DMS53 treated with DMSO at 0.1 percent for 48 hours (cell line): ENCODE results near the gene DNAH6.
A peak's percentile ranks its signal among the peaks of the same experiment; 100 is the strongest.
"Not testable (repeated sequence)": the region's sequence is repeated elsewhere in the genome, so short reads cannot be mapped to it uniquely, and the experiment has no call there.

Experiments
- DNase-seq: peaks from one replicate; lab custom pipeline; 2025; ENCODE audit not compliant: unreplicated experiment; lab: John Stamatoyannopoulos, UW

The DNAH6 gene

GRCh38 chr2:84858937-84859336, 342.6 kb downstream of the DNAH6 start:
- no peak for DNase-seq

DNA sequence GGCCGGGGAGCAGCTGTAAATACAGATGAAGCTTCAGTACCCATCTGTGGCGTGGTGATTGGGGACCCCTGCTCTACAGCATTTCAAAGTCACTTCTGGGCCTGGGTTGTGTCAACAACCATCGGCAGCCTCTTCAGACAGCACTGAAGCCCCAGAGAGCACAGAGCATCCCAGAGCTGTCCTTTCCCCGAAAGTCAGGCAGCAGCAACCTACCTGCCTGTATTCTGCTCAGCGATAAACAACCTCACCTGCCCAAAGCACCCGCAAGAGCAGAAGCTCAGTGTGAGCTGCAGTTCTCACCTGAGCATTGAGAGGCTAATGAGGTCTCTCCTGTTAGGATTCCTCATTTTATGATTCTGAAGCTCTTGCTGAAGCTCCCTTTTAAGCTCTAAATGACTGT, 345.2 kb downstream of the DNAH6 start:
- DNase-seq = no peak

DNA sequence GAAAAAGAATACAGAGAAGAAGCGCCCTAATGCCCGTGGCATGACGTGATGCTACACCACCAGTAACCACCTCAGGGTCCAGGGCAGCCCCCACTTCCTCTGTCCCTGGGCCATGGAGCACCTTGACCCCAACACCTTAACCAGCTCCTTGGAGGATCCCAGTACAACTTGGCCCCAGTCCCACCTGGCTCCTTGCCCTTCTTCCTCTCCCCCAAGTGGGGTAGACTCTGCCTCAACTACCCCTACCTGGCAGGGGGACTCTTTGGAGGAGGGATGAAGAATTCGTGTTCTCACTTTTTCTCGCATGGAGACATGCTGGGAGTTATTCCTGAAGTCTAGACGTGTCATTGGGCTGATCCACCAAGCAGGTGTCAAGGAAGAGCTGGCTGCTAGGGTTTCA, 345.7 kb downstream of the DNAH6 start:
- no peak for DNase-seq

DNA sequence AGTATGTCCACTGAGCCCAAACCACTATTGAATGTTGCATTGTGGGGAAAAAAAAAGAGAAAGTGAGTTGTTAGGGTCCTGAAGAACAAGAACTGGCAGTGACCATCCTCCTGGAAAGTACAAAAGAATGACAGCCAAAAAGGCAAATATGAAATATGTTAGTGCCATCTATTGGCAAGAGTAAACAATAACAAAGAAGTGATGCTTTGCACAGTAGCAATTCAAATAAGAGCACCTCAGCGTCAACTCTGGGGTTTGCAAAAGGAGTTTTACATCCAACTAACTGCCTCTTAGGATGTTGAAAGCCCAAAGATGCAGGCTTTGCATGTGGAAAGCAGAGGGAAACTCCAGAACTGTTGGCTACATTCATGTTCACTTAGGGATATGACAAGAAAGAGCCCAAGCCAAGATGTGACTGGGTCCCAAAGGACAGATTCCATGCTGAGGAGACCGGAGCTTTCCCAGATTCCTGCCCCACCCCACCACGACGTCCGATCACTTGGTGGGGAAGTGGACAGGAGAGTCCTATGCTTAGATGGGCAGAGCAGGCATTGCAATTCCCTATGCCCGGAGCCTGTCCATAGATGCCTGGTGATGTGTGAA, 349.0 kb downstream of the DNAH6 start:
- DNase-seq = peak; percentile 43

GRCh38 chr2:84866122-84866521, 349.8 kb downstream of the DNAH6 start:
- DNase-seq = no peak

DNA sequence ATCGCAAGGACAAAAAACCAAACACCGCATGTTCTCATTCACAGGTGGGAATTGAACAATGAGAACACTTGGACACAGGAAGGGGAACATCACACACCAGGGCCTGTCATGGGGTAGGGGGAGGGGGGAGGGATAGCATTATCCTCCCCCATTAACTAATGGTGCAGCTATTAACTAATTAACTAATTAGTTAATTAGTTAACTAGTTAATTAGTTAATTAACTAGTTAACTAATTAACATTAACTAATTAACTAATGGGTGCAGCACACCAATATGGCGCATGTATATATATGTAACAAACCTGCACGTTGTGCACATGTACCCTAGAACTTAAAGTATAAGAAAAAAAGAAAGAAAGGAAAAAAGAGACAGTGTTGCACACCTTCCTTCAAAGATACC, 352.0 kb downstream of the DNAH6 start:
- not testable (repeated sequence) for DNase-seq
